ENCODE data around the gene DYNLT2B. TPM values are rescaled to one million over a fixed set of nuclear protein-coding genes. Genes with fewer than 3 reads are reported as not detected.
"Not testable (repeated sequence)": the region's sequence is repeated elsewhere in the genome, so short reads cannot be mapped to it uniquely, and the experiment has no call there.

The DYNLT2B gene
- total RNA-seq, 1 donor from 2014 or later, result 6.1 TPM

DNA sequence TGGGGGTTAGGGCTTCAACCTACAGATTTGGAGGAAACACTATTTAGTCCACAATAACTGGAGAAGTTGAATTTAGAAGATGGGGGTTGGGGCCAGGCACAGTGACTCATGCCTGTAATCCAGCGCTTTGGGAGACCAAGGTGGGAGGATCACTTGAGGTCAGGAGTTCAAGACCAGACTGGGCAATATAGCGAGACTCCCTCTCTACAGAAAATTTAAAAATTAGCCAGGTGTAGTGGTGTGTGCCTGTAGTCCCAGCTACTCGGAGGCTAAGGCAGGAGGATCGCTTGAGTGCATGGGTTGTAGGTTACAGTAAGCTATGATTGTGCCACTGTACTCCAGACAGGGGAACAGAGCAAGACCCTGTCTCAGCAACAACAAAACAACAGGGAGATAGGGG lies 5.0 kb upstream of the DYNLT2B start:
- intact Hi-C loops (cut with DNase I), result no loop called here
- TF ChIP-seq CTCF (IDR thresholded peaks at IDR 0.05), result no peak
- Histone ChIP-seq H3K27ac (no peak overlapping the region), H3K4me1 (peaks cover 3% of the 10 kb centered on the region), H3K9me3 (no peaks in the 10 kb centered on the region), H3K4me3 (no peak overlapping the region), H3K36me3 (no peaks in the 10 kb centered on the region), H3K27me3 (ENCODE audit: low read depth) (no peaks in the 10 kb centered on the region)
- ATAC-seq, result no peak
- no peak for DNase-seq

GRCh38 chr3:196321162-196321561 lies 3.1 kb upstream of the DYNLT2B start:
- Histone ChIP-seq H3K27me3 (ENCODE audit: low read depth) (no peaks in the 10 kb centered on the region), H3K36me3 (no peaks in the 10 kb centered on the region), H3K4me1 (peaks cover 3% of the 10 kb centered on the region), H3K4me3 (no peak overlapping the region), H3K27ac (no peak overlapping the region), H3K9me3 (no peaks in the 10 kb centered on the region)
- DNase-seq (peak; percentile 54), ATAC-seq (no peak)
- intact Hi-C loops (cut with DNase I), result no loop called here
- TF ChIP-seq CTCF (IDR thresholded peaks at IDR 0.05), result no peak

- no peak overlapping the region for H3K27ac ChIP-seq
- no peak for ATAC-seq
- no peaks in the 10 kb centered on the region for H3K27me3 ChIP-seq (ENCODE audit: low read depth)
- DNase-seq, result peak; percentile 14
- H3K36me3 ChIP-seq, result no peaks in the 10 kb centered on the region
- TF ChIP-seq CTCF (IDR thresholded peaks at IDR 0.05), result no peak
- no peaks in the 10 kb centered on the region for H3K9me3 ChIP-seq
- peaks cover 3% of the 10 kb centered on the region for H3K4me1 ChIP-seq
- no peak overlapping the region for H3K4me3 ChIP-seq
- intact Hi-C loops (cut with DNase I), result no loop called here
These were observed 2.1 kb upstream of the DYNLT2B start for GRCh38 chr3:196320137-196320536.

DNA sequence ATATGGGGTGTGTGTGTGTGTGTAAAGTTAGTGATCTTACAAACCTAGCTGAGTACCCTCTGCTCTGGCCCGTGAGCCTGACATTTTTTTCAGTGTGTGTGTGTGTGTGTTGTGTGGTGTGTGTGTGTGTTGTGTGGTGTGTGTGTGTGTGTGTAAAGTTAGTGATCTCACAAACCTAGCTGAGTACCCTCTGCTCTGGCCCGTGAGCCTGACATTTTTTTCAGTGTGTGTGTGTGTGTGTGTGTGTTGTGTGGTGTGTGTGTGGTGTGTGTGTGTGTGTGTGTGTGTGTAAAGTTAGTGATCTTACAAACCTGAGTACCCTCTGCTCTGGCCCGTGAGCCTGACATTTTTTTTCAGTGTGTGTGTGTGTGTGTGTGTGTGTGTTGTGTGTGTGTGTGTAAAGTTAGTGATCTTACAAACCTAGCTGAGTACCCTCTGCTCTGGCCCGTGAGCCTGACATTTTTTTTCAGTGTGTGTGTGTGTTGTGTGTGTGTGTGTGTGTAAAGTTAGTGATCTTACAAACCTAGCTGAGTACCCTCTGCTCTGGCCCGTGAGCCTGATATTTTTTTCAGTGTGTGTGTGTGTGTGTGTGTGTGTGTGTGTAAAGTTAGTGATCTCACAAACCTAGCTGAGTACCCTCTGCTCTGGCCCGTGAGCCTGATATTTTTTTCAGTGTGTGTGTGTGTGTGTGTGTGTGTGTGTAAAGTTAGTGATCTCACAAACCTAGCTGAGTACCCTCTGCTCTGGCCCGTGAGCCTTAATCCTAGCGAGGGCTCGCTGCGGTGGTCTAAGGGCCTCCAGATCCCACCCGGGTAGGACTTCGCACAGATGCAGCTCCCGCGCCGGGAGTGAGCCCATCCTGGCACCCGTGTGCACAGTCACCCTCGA lies 997 bp downstream of the DYNLT2B start:
- intact Hi-C loops (cut with DNase I); H3K27me3 ChIP-seq (ENCODE audit: low read depth); H3K4me1 ChIP-seq; H3K9me3 ChIP-seq; H3K36me3 ChIP-seq; ATAC-seq: not testable (repeated sequence)
- Histone ChIP-seq H3K27ac (peak overlapping the region; percentile 93), H3K4me3 (peak overlapping the region; percentile 88)
- peak; percentile 7 for DNase-seq

GRCh38 chr3:196315821-196316220 lies 2.2 kb downstream of the DYNLT2B start:
- no peaks in the 10 kb centered on the region for H3K9me3 ChIP-seq
- no peak overlapping the region for H3K27ac ChIP-seq
- H3K4me3 ChIP-seq, result no peak overlapping the region
- H3K4me1 ChIP-seq, result peaks cover 3% of the 10 kb centered on the region
- peak; percentile 2 for DNase-seq
- TF ChIP-seq CTCF (IDR thresholded peaks at IDR 0.05), result no peak
- intact Hi-C loops (cut with DNase I), result no loop called here
- H3K36me3 ChIP-seq, result no peaks in the 10 kb centered on the region
- ATAC-seq, result no peak
- no peaks in the 10 kb centered on the region for H3K27me3 ChIP-seq (ENCODE audit: low read depth)

DNA sequence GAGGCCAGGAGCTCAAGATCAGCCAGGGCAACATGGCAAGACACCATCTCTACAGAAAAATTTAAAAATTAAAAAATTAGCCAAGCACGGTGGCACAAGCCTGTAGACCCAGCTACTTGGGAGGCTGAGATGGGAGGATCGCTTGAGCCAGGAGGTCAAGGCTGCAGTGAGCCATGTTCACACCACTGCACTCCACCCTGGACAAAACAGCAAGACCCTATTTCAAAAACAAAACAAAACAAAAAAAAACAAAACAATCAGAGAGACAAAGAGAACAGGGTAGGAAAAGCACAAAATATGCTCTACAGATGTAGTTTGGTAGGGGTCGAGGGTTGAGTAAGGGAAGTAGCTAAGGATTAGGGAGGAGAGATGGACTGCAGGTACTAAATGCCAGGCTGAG lies 3.4 kb downstream of the DYNLT2B start:
- Histone ChIP-seq H3K4me3 (no peak overlapping the region), H3K27me3 (ENCODE audit: low read depth) (no peaks in the 10 kb centered on the region), H3K36me3 (no peaks in the 10 kb centered on the region), H3K9me3 (no peaks in the 10 kb centered on the region), H3K4me1 (peaks cover 3% of the 10 kb centered on the region), H3K27ac (no peak overlapping the region)
- DNase-seq (peak; percentile 0), ATAC-seq (no peak)
- no peak for TF ChIP-seq CTCF (IDR thresholded peaks at IDR 0.05)
- intact Hi-C loops (cut with DNase I), result no loop called here

- H3K36me3 ChIP-seq; H3K27ac ChIP-seq; ATAC-seq; intact Hi-C loops (cut with DNase I); H3K4me3 ChIP-seq; H3K9me3 ChIP-seq; H3K27me3 ChIP-seq (ENCODE audit: low read depth); H3K4me1 ChIP-seq: not testable (repeated sequence)
- peak; percentile 31 for DNase-seq
These were observed 4.0 kb downstream of the DYNLT2B start for GRCh38 chr3:196314086-196314485.

- H3K27ac ChIP-seq; ATAC-seq; H3K36me3 ChIP-seq; H3K27me3 ChIP-seq (ENCODE audit: low read depth); H3K4me1 ChIP-seq; H3K4me3 ChIP-seq; H3K9me3 ChIP-seq; DNase-seq; intact Hi-C loops (cut with DNase I): not testable (repeated sequence)
These were observed 15.1 kb downstream of the DYNLT2B start for GRCh38 chr3:196302960-196303359.

GRCh38 chr3:196302551-196302950 lies 15.5 kb downstream of the DYNLT2B start:
- ATAC-seq; intact Hi-C loops (cut with DNase I); H3K36me3 ChIP-seq; H3K4me1 ChIP-seq; H3K27ac ChIP-seq; H3K9me3 ChIP-seq; H3K27me3 ChIP-seq (ENCODE audit: low read depth); DNase-seq; H3K4me3 ChIP-seq: not testable (repeated sequence)
